Activated naive CD8-positive, alpha-beta T cell treated with anti-CD3 and anti-CD28 coated beads, Interleukin-2, amount 50 U/mL, for 16 hours (primary cell): Measurements from ENCODE around the gene DGCR2.
"Not testable (repeated sequence)": the region's sequence is repeated elsewhere in the genome, so short reads cannot be mapped to it uniquely, and the experiment has no call there.

Source experiments
- DNase-seq: peaks from one replicate; pipeline ENCODE4 v3.0.0-alpha.2; 2020; ENCODE audit warnings: low read depth, low spot score

The DGCR2 gene

GRCh38 chr22:19122143-19122751 is at the start of gene DGCR2:
DGCR2 (minus strand) TSS chr22:19122412; CDS start chr22:19122206, 206 bp downstream.
- peak; percentile 90 for DNase-seq

- DNase-seq: no peak
Measured at GRCh38 chr22:19169947-19170318, 47.7 kb upstream of the DGCR2 start.

- no peak for DNase-seq
Measured at GRCh38 chr22:19169002-19169946, 47.1 kb upstream of the DGCR2 start.

GRCh38 chr22:19168088-19168890 is 46.1 kb upstream of the DGCR2 start:
- DNase-seq: no peak

GRCh38 chr22:19167106-19167869 is 45.1 kb upstream of the DGCR2 start:
- no peak for DNase-seq

GRCh38 chr22:19166421-19166820 is 44.2 kb upstream of the DGCR2 start:
- no peak for DNase-seq

- no peak for DNase-seq
Measured at GRCh38 chr22:19164425-19164824, 42.2 kb upstream of the DGCR2 start.

GRCh38 chr22:19158649-19159048 is 36.4 kb upstream of the DGCR2 start:
- not testable (repeated sequence) for DNase-seq

- DNase-seq: not testable (repeated sequence)
Measured at GRCh38 chr22:19156109-19156508, 33.9 kb upstream of the DGCR2 start.

GRCh38 chr22:19152942-19153883 is 31.0 kb upstream of the DGCR2 start:
- no peak for DNase-seq

- no peak for DNase-seq
Measured at GRCh38 chr22:19151329-19152191, 29.3 kb upstream of the DGCR2 start.

GRCh38 chr22:19150482-19151328 is 28.5 kb upstream of the DGCR2 start:
- DNase-seq: no peak

GRCh38 chr22:19149991-19150390 is 27.8 kb upstream of the DGCR2 start, which contains the start of gene GSC2:
GSC2 (minus strand) TSS chr22:19150292; CDS start chr22:19150283, 9 bp downstream.
- DNase-seq: no peak

- DNase-seq: no peak
Measured at GRCh38 chr22:19149047-19149883, 27.1 kb upstream of the DGCR2 start.

- no peak for DNase-seq
Measured at GRCh38 chr22:19148417-19149046, 26.3 kb upstream of the DGCR2 start.

GRCh38 chr22:19147195-19147780 is 25.1 kb upstream of the DGCR2 start:
- DNase-seq: no peak
